ENCODE results near the gene RPS14.

DNA sequence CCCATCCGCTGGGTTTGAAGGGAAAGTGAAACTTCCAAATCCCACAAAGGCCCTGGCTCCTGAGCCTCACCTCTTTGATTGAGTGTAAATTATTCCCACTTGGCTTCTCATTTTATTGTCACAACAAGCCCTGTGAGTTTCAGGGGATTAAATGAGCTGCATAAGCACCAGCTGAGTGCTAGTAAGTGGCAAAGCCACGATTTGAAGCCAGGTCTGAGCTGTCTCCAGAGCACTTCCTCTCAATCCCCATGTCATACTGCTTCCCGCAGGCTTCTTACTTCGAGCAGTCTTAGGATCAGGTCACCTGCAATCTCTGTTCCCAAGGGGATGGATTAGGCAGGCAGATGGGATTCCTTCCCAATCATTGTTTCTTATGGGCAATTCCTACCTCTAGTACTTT is 18.0 kb downstream of the RPS14 start:
- TF ChIP-seq TAF1 (IDR thresholded peaks at IDR 0.05; ENCODE audit: borderline replicate concordance, insufficient read depth, low read length) = no peak
- TF ChIP-seq POLR2AphosphoS5 (IDR thresholded peaks at IDR 0.05; ENCODE audit: low read depth, low read length) = no peak
- TF ChIP-seq, protein P1, sequence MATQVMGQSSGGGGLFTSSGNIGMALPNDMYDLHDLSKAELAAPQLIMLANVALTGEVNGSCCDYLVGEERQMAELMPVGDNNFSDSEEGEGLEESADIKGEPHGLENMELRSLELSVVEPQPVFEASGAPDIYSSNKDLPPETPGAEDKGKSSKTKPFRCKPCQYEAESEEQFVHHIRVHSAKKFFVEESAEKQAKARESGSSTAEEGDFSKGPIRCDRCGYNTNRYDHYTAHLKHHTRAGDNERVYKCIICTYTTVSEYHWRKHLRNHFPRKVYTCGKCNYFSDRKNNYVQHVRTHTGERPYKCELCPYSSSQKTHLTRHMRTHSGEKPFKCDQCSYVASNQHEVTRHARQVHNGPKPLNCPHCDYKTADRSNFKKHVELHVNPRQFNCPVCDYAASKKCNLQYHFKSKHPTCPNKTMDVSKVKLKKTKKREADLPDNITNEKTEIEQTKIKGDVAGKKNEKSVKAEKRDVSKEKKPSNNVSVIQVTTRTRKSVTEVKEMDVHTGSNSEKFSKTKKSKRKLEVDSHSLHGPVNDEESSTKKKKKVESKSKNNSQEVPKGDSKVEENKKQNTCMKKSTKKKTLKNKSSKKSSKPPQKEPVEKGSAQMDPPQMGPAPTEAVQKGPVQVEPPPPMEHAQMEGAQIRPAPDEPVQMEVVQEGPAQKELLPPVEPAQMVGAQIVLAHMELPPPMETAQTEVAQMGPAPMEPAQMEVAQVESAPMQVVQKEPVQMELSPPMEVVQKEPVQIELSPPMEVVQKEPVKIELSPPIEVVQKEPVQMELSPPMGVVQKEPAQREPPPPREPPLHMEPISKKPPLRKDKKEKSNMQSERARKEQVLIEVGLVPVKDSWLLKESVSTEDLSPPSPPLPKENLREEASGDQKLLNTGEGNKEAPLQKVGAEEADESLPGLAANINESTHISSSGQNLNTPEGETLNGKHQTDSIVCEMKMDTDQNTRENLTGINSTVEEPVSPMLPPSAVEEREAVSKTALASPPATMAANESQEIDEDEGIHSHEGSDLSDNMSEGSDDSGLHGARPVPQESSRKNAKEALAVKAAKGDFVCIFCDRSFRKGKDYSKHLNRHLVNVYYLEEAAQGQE (IDR thresholded peaks at IDR 0.05; ENCODE audit: insufficient read depth in 1 of 2, low read depth in 2 of 2, low read length in 2 of 2) = no peak
